GM21825 (cell line): ENCODE results near the gene DMAP1.
A peak's percentile ranks its signal among the peaks of the same experiment; 100 is the strongest.

Experiments used
- ATAC-seq: cut with Tn5 transposase; IDR thresholded peaks from one replicate; pipeline ENCODE4 v1.9.1; 2021; ENCODE audit warnings: mild to moderate bottlenecking, moderate library complexity; ENCODE audit not compliant: unreplicated experiment

The DMAP1 gene

GRCh38 chr1:44227211-44227610, 13.9 kb downstream of the DMAP1 start:
- ATAC-seq, result no peak

- ATAC-seq, result no peak
Observed at GRCh38 chr1:44228218-44228617, 14.9 kb downstream of the DMAP1 start.

GRCh38 chr1:44229435-44230167, 16.3 kb downstream of the DMAP1 start:
- no peak for ATAC-seq

- ATAC-seq, result no peak
Observed at GRCh38 chr1:44230796-44231195, 17.5 kb downstream of the DMAP1 start.

GRCh38 chr1:44233593-44233992, 20.3 kb downstream of the DMAP1 start:
- ATAC-seq, result no peak

GRCh38 chr1:44235808-44236207, 22.5 kb downstream of the DMAP1 start:
- no peak for ATAC-seq

GRCh38 chr1:44236490-44237272, 23.4 kb downstream of the DMAP1 start:
- no peak for ATAC-seq

GRCh38 chr1:44237721-44238457, 24.6 kb downstream of the DMAP1 start:
- peak; percentile 56 for ATAC-seq

- ATAC-seq, result no peak
Observed at GRCh38 chr1:44238660-44239059, 25.4 kb downstream of the DMAP1 start.

- ATAC-seq, result no peak
Observed at GRCh38 chr1:44239331-44239960, 26.2 kb downstream of the DMAP1 start.

GRCh38 chr1:44239961-44240371, 26.7 kb downstream of the DMAP1 start:
- ATAC-seq, result no peak

- no peak for ATAC-seq
Observed at GRCh38 chr1:44240802-44241671, 27.8 kb downstream of the DMAP1 start.

- ATAC-seq, result no peak
Observed at GRCh38 chr1:44242746-44243145, 29.5 kb downstream of the DMAP1 start.

GRCh38 chr1:44243782-44244495, 30.7 kb downstream of the DMAP1 start:
- no peak for ATAC-seq

- ATAC-seq, result no peak
Observed at GRCh38 chr1:44244986-44245385, 31.7 kb downstream of the DMAP1 start.

GRCh38 chr1:44246806-44247205, 33.5 kb downstream of the DMAP1 start:
- no peak for ATAC-seq

GRCh38 chr1:44249543-44249942, 36.3 kb downstream of the DMAP1 start:
- no peak for ATAC-seq

- ATAC-seq, result no peak
Observed at GRCh38 chr1:44250068-44250781, 37.0 kb downstream of the DMAP1 start.

GRCh38 chr1:44251486-44251885, 38.2 kb downstream of the DMAP1 start:
- no peak for ATAC-seq
